AG10803 (cell line): ENCODE data around the gene KCNJ6.

Experiments
- DNase-seq: peaks from one replicate; pipeline ENCODE4 v3.0.0; 2010; ENCODE audit warnings: low read depth
- H3K4me3 ChIP-seq: 2 replicates; pipeline ENCODE4 v1.5.1; 2011; ENCODE audit warnings: mild to moderate bottlenecking, low read length, control low read depth
- CTCF ChIP-seq: conservative IDR thresholded peaks from 2 replicates; pipeline ENCODE4 v1.5.1; 2011; ENCODE audit warnings: mild to moderate bottlenecking, low read length, control low read depth, inconsistent platforms

KCNJ6 gene

GRCh38 chr21:37808261-37808660, 108.0 kb downstream of the KCNJ6 start:
- no peak for TF ChIP-seq CTCF
- H3K4me3 ChIP-seq = no peak overlapping the region
- no peak for DNase-seq

- DNase-seq = no peak
- no peak for TF ChIP-seq CTCF
- no peak overlapping the region for H3K4me3 ChIP-seq
Observed at GRCh38 chr21:37805266-37805665, 111.0 kb downstream of the KCNJ6 start.

GRCh38 chr21:37804001-37804400, 112.3 kb downstream of the KCNJ6 start:
- DNase-seq = no peak
- TF ChIP-seq CTCF = no peak
- no peak overlapping the region for H3K4me3 ChIP-seq

GRCh38 chr21:37803101-37803651, 113.1 kb downstream of the KCNJ6 start:
- no peak overlapping the region for H3K4me3 ChIP-seq
- no peak for TF ChIP-seq CTCF
- no peak for DNase-seq

- H3K4me3 ChIP-seq = no peak overlapping the region
- no peak for TF ChIP-seq CTCF
- peak; percentile 31 for DNase-seq
Observed at GRCh38 chr21:37800456-37801061, 115.7 kb downstream of the KCNJ6 start.

- DNase-seq = peak; percentile 18
- no peak for TF ChIP-seq CTCF
- no peak overlapping the region for H3K4me3 ChIP-seq
Observed at GRCh38 chr21:37800057-37800455, 116.2 kb downstream of the KCNJ6 start.
